DND-41 (cell line): ENCODE results near the gene C6orf132.

ENCODE experiments used
- ATAC-seq: fragments of 200-7000 bp; cut with Tn5 transposase; 3 replicates; pipeline ENCODE4 v1.9.1; 2021; ENCODE audit warnings: low read depth; ENCODE audit not compliant: insufficient read depth
- DNase-seq: peaks from one replicate; pipeline ENCODE4 v3.0.0-alpha.2; 2020
- H2AFZ ChIP-seq: 2 replicates; pipeline ENCODE4 v1.6.0; 2012; ENCODE audit warnings: low read depth, low read length
- H3K27ac ChIP-seq: 2 replicates; pipeline ENCODE4 v1.5.1; 2012; ENCODE audit warnings: low read length, inconsistent platforms
- H3K27me3 ChIP-seq: fragments of 200-600 bp; sonication (generic); 2 replicates; pipeline ENCODE4 v1.6.0; 2012; ENCODE audit warnings: low read length, mild to moderate bottlenecking, inconsistent platforms; ENCODE audit not compliant: insufficient read depth, poor library complexity
- H3K36me3 ChIP-seq: 2 replicates; pipeline ENCODE4 v1.5.1; 2012; ENCODE audit warnings: low read length, inconsistent platforms; ENCODE audit not compliant: insufficient read depth
- H3K4me1 ChIP-seq: 2 replicates; pipeline ENCODE4 v1.5.1; 2012; ENCODE audit warnings: mild to moderate bottlenecking, low read length; ENCODE audit not compliant: insufficient read depth
- H3K4me2 ChIP-seq: 2 replicates; pipeline ENCODE4 v1.6.0; 2012; ENCODE audit warnings: mild to moderate bottlenecking, moderate library complexity, low read length, inconsistent platforms; ENCODE audit not compliant: insufficient read depth
- H3K4me3 ChIP-seq, 2 experiments: fragments of 200-600 bp in 1 of 2; shearing (Covaris generic) in 1 of 2; 2 replicates each; pipeline ENCODE4 v1.5.1; 2012 to 2016; ENCODE audit warnings: inconsistent platforms in 2 of 2, low read length in 2 of 2, mild to moderate bottlenecking in 2 of 2, low read depth in 1 of 2, moderate library complexity in 1 of 2
- H3K79me2 ChIP-seq: 2 replicates; pipeline ENCODE4 v1.6.0; 2012; ENCODE audit warnings: low read length, inconsistent platforms; ENCODE audit not compliant: insufficient read depth
- H3K9ac ChIP-seq: 2 replicates; pipeline ENCODE4 v1.6.0; 2012; ENCODE audit warnings: low read depth, mild to moderate bottlenecking, inconsistent platforms, low read length, moderate library complexity
- H3K9me3 ChIP-seq: 2 replicates; pipeline ENCODE4 v1.5.1; 2012; ENCODE audit warnings: low read length, moderate library complexity, mild to moderate bottlenecking, inconsistent platforms; ENCODE audit not compliant: insufficient read depth, severe bottlenecking
- H4K20me1 ChIP-seq: 2 replicates; pipeline ENCODE4 v1.6.0; 2012; ENCODE audit warnings: low read length; ENCODE audit not compliant: insufficient read depth
- EZH2 ChIP-seq: IDR thresholded peaks from 3 replicates; pipeline ENCODE4 v1.6.1; 2012; ENCODE audit warnings: borderline replicate concordance, low read depth, mild to moderate bottlenecking, moderate library complexity, low read length, inconsistent platforms; ENCODE audit not compliant: severe bottlenecking
- TF ChIP-seq, protein P1 (sequence below): IDR thresholded peaks from 2 replicates; pipeline ENCODE4 v1.5.1; 2012; ENCODE audit warnings: borderline replicate concordance, low read length, moderate library complexity, mild to moderate bottlenecking; ENCODE audit not compliant: poor library complexity, severe bottlenecking; ENCODE audit errors: extremely low read depth

C6orf132 gene

DNA sequence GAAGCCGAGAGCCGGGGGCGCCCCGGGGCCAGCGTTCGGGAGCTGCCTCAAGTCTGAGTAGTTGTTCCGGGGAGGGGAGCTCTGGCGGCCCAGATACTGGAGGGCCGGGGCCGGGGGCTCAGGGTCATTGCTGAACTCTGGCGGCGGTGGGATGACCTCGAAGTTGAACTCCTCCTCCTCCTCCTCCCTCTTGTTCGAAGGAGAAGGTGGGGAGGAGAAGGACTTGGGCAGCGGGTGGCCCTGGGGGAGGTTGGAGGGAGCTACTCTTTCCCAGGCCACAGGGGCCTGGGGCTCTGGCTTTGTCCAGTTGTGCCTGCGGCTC, 37.7 kb downstream of the C6orf132 start:
- Histone ChIP-seq H3K9me3 (no peaks in the 10 kb centered on the region), H3K36me3 (no peaks in the 10 kb centered on the region), H2AFZ (peak overlapping the region; percentile 76), H3K27me3 (no peaks in the 10 kb centered on the region), H3K79me2 (no peaks in the 10 kb centered on the region), H3K4me1 (peaks cover 12% of the 10 kb centered on the region), H3K4me3 (no peak overlapping the region; a peak in 1 of 4 replicates), H4K20me1 (no peaks in the 10 kb centered on the region; the same call in 1 of the 2 replicates), H3K9ac (peak overlapping the region; percentile 54; the same call in 1 of the 2 replicates), H3K4me2 (peak overlapping the region; percentile 59), H3K27ac (no peak overlapping the region)
- DNase-seq (no peak), ATAC-seq (peak; percentile 25; the same call in 1 of the 3 replicates)
- no peak for TF ChIP-seq EZH2
- TF ChIP-seq, protein P1, sequence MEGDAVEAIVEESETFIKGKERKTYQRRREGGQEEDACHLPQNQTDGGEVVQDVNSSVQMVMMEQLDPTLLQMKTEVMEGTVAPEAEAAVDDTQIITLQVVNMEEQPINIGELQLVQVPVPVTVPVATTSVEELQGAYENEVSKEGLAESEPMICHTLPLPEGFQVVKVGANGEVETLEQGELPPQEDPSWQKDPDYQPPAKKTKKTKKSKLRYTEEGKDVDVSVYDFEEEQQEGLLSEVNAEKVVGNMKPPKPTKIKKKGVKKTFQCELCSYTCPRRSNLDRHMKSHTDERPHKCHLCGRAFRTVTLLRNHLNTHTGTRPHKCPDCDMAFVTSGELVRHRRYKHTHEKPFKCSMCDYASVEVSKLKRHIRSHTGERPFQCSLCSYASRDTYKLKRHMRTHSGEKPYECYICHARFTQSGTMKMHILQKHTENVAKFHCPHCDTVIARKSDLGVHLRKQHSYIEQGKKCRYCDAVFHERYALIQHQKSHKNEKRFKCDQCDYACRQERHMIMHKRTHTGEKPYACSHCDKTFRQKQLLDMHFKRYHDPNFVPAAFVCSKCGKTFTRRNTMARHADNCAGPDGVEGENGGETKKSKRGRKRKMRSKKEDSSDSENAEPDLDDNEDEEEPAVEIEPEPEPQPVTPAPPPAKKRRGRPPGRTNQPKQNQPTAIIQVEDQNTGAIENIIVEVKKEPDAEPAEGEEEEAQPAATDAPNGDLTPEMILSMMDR: no peak

DNA sequence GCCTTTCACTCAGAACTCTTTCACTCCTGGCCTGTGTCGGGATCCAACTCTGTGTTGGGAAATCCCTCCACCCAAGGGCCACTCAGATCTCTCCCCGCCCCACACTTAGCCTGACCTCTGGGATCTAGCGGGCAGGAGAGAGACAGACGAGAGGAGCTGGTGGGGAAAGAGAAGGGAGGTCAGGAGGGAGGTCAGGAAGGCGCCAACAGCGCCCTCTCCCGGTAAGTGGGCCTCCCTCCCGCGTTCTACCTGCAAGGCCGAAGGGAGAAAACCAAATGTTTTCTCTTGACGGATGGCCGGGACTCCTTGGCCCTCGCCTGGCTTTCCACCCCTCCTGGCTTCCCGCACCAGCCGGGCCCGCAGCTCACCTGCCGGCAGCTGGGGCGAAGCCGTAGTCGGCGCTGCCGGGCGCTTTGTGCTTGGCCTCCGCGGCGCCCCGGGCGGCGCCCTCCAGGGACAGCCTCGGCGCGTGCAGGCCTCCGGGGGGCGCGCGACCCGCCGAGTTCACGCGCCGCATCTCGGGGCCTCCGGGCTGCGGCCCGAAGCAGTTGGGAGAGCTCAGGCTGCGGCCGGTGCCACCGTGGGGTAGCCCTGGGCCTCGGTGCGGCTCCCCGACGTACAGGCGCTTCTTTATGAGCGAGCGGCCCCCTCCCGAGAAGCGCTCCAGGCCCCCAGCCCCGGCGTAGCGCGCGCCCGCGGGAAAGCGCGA, 38.2 kb downstream of the C6orf132 start:
- Histone ChIP-seq H2AFZ (peak overlapping the region; percentile 76), H3K4me2 (peak overlapping the region; percentile 59), H3K4me1 (peaks cover 12% of the 10 kb centered on the region), H3K9me3 (no peaks in the 10 kb centered on the region), H4K20me1 (no peaks in the 10 kb centered on the region; the same call in 1 of the 2 replicates), H3K79me2 (no peaks in the 10 kb centered on the region), H3K27ac (no peak overlapping the region), H3K36me3 (no peaks in the 10 kb centered on the region), H3K9ac (peak overlapping the region; percentile 54), H3K27me3 (no peaks in the 10 kb centered on the region), H3K4me3 (peak overlapping the region in 1 of 2 experiments; percentile 49; a peak in 2 of 4 replicates)
- TF ChIP-seq, protein P1: peak; percentile 74
- peak; percentile 58 for TF ChIP-seq EZH2
- DNase-seq: peak; percentile 60
- ATAC-seq: peak; percentile 80

DNA sequence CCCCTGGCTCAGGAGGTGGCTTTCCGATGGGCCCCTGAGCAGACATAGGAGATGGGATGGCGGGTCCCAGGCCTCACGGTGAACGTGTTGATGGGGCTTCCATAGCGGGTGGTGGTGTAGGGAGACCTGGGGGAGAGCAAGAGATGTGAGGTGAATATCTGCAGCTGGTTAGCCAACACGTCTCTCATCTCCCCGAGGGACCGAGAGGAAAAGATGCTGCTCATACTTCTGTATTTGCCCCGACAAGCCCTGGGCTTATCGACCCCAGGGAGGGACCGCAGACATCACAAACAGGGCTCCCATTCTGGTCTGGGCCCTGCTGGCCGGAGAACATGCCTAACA, 38.7 kb downstream of the C6orf132 start:
- H3K27me3 ChIP-seq: no peaks in the 10 kb centered on the region
- H2AFZ ChIP-seq: peak overlapping the region; percentile 76
- H3K4me2 ChIP-seq: peak overlapping the region; percentile 59; the same call in 1 of the 2 replicates
- no peak for TF ChIP-seq EZH2
- TF ChIP-seq, protein P1: no peak
- H3K4me3 ChIP-seq: peak overlapping the region in 1 of 2 experiments; percentile 49; a peak in 1 of 4 replicates
- H3K36me3 ChIP-seq: no peaks in the 10 kb centered on the region
- peaks cover 12% of the 10 kb centered on the region for H3K4me1 ChIP-seq
- no peaks in the 10 kb centered on the region for H3K79me2 ChIP-seq
- H4K20me1 ChIP-seq: no peaks in the 10 kb centered on the region; the same call in 1 of the 2 replicates
- H3K9ac ChIP-seq: peak overlapping the region; percentile 54
- ATAC-seq (peak; percentile 13; the same call in 1 of the 3 replicates), DNase-seq (no peak)
- H3K27ac ChIP-seq: no peak overlapping the region
- H3K9me3 ChIP-seq: no peaks in the 10 kb centered on the region
